ELR (cell line): Measurements from ENCODE around the gene C3orf70.

ENCODE experiments used
- DNase-seq: peaks from one replicate; pipeline ENCODE4 v3.0.0-alpha.2; 2015; ENCODE audit warnings: low read depth

The C3orf70 gene

DNA sequence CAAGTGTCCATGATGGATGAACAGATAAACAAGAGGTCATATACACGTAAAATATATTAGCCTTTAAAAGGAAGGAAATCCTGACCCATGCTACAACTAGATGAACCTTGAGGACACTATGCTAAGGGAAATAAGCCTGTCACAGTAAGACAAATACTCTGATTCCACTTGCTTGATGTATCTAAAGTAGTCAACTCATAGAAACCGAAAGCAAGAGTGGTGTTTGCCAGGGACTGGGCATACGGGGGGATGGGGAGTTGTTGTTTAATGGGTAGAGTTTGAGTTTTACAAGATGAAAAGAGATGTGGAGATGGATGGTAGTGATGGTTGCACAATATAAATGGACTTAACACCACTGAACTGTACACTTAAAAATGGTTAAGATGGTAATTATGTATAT lies 65.4 kb downstream of the C3orf70 start:
- no peak for DNase-seq

DNA sequence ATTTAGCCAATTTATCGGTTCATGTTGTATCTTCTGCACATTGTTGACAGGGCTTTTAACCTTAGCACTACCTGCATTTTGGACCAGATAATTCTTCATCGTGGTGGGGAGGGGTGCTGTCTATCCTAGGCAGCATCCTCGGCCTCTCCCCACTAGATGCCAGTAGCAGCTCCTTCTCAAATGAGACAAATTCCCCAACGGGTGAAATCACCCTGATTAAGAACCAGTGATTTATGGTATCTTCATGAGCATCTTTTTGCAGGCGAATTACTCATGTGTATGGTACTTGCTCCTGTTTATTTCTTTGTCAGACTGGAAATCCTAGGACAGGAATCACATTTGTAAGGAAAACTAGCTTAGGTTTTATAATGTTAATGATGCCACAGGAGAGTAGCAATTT lies 68.0 kb downstream of the C3orf70 start:
- peak; percentile 82 for DNase-seq

DNA sequence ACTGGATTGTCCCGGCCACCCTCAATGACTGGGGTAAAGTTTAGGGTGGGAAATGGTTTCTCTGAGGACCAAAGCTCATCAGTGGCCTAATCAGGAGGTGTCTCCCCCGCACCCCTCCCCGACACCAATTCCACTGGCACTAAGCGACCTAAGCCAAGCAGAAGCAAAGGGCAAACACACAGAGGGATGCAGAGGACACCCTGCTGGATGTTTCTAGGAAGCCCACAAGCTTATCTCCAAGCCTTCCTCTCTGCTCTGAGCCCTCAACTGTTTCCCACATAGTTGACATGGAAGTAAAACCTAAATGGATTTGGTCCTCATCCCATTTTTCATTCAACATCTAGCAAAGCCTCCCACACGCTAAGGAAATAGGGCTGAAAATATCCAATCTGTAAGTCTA lies 68.5 kb downstream of the C3orf70 start:
- no peak for DNase-seq

DNA sequence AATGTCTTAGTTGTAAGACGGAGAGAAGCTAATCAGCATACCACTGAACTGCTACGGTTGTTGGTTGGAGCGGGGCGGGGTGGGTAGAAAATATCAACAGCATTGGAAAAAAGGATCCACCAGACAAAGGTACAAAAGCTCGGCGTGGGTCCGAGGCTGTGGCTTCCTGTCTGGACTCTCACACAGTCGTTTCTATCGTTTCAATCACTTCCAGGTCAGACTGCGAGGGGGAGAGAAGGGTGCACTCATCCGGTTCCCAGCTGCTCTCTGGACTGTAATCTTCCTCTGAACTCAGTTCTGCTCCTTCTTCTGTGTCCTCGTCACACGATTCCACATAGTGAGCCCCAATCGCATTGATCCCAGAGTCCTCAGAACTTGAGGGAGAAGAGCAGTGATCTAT lies 70.0 kb downstream of the C3orf70 start:
- DNase-seq = no peak

DNA sequence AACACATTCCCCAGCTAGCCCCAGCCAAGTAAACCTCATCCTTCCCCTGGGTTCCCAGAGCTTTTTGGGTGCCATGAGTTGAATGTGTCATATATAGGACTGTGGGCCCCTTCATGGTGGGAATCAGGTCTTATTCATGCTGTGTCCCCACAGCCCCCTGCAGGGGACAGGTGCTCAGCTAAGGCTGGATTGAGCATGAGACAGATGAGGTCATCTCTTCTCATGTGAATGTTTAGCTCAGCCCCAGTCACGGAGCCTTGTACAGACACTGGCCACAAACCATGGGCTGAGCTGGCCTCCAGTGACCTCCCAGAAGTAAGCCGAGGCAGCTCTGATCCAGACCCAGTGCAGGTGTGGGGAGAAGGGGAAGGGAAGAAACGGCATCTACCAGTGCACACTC lies 70.7 kb downstream of the C3orf70 start:
- DNase-seq = no peak

DNA sequence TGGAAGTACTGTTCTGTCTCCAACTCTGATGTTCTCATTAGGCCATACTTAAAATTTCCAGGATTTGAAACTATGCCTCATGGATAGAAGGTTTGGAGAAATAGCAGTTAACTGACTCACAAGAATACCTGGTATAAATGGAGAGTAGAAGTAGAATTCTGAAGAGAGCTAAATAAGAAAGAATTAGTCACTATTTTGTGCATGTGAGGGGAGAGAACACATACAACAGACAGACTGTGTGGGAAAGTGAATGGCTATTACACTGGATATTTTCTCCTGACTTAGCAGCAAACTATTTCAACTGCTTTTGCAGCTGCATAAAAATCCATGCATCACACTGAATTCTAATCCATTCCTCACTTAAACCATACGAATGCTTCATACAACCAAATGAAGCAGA lies 71.3 kb downstream of the C3orf70 start:
- no peak for DNase-seq

DNA sequence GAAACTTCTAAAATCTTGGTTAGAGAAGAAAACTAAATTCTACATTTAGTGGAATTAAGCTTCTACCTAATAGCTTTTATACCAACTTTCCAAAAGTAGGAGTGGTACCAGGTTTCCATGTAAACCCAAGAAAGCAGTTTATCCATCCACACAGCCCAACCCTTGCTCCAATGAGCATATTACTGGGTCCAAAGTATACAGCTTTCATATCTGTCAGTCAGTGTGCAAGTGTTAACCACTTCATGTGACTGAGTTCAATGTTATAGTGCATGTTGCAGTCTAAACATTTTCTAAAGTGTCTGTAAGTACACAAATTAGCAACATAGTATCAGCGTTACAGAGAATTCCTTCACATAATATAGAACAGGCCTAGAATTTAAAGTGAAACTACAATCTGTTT lies 73.2 kb downstream of the C3orf70 start:
- no peak for DNase-seq

DNA sequence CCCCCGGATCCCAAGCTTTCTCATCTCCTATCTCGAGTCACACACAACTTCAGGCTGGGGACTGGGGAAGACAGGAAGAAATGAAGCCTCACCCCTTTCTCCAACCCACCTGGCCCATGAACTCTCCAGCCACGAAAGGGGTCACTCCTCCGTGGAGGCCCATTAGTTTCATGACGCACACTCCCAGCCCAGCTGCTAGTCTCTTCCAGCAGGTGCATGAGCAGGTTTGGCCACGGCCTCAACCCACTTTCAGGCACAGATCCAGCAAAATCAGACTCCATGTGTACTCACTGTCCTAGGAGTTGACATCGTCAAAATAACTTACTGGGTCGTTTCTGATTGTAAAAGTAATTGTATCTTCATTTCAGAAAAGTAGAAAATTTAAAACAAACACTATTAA lies 76.6 kb downstream of the C3orf70 start:
- no peak for DNase-seq

DNA sequence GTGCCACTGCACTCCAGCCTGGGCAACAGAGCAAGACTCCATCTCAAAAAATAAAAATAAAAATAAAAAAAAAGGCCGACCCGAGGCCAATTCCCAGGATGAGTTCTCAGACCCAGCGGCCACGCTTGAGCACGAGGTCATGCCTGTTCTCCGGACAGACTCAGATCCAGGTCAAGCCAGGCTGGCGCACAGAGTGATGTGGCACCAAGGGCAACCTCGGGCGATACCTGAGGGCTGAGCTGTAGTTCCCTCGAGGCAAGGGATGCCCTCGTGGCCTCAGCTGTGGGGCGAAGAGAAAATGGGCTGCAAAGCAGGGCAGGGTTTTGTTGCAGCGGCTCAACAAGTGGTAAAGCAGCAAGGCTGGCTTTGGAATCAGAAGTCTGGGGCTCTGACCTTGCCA lies 77.3 kb downstream of the C3orf70 start:
- DNase-seq = no peak

DNA sequence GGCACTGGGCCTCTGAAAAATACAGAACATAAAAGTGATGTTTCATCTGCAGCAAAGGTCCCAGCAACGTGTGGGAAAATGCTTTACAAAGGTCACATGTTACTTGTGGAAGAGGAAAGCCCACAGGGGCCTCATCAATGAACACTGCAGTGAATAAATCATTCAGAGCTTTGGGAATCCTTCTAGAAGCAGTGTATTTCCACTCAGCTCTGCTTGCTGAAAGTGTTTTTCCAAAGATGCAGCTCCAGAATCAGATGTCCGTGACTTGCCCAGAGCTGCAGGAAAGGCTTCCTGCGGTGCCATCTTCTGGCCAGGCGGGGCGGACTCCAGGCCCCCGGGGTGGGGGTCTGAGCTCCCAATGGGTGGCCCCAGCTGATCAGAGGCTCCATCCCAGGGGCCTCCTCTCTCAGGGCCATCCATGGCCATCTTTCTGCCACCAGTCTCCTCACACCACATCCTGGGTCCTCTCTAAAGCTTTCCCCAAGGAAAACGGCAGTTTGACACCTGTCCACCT lies 81.5 kb downstream of the C3orf70 start:
- DNase-seq = no peak

DNA sequence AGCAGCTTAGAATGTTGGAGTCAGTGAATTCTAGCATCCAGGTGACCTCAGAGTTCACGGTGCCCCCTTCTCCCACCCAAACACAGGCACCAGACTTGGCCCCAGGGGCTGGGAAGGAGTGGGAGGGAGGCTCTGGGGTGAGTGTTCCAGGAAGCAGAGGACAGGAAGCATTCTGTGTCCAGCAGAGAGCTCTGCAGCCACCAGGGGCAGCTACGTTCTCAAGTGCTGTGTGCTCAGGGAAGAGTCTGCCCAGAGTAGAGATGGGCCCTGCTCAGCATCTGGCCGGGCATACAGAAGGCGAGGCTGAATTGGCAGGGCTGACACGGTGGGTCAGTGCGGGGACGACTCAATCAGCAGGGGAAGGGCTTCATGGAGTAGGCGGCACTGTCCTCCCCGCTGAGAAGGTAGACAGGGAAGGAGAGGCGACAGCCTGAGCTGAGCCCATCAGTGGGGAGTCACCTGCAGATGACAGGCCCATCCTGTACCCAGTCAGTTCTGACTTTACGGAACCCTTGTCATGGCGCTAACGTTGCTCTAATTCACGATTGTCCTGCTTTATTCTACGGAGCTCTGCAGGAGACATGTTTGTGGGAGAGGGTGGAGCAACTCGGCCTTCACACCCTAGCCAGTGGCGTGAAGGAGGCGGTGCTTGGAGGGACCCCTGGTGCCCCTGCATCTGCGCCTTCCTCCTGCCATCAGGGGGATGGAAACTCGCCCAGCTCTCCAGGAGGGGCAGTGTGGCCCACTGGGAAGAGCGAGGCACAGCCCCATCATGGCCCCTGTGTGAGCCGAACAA lies 82.2 kb downstream of the C3orf70 start:
- DNase-seq = peak; percentile 55

DNA sequence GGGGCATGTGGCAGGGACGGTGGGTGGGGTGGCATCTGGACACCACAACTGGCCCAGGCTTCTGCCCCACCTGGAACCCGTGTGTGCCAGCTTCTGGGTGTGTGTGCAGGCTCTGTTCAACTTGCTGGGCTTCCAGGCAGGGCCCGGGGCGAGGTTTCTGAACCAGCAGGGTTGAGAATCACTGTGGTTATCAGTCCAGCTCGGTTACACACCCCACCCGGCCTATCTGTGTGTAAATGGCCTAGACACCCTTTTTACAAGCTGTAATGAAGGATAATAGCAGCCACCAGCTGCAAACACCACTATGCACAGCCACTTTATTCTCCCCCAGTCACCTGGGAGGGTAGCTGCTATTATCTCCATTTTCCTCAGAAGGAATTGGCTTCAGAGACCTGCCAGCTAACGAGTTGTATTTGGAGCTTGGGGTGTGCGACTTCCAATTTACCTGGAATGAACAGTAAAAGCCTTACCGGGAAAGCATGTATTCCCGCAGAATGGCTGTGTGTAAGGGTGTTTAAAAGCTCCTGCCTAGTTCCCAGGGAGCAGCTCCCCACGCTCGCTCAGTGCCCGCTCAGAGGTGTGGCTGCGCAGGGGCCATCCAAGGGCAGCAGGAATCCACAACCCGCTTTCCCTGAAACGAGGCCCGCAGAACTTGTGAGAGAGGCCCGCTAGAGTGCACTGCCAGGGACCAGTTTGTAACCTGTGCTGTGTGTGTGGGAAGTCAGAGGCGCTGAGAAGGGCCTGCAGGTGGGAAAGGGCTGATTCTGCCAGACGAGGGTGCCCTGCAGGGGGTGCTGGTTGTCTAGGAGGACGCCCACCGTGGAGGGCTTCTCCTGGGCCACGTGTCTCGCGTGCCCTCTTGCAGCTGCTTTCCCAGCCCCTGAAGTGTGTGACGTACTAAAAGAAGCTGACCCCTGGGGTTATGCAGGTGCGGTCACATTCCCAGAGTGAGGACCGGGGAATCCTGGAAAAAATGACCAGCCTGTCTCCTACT lies 83.5 kb downstream of the C3orf70 start:
- no peak for DNase-seq

DNA sequence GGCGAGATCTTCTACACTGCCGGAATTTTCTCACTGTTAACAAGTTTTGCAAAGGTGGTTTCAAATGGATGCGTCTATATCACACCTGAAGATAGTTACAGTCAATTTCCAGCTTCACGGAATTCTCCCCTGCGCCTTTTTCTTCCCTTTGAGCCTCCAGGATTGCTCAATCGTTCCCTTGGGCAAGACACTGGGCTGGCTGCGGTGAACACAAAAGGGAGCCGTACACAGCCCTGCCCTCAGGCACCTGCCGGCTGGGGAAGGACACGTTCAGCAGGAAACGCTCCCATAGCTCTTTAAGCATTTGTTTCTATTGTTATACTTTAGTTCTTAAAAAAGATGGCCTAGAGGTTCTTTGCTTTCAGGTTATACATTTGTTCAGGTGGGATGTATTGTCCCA lies 85.7 kb downstream of the C3orf70 start:
- DNase-seq = no peak

DNA sequence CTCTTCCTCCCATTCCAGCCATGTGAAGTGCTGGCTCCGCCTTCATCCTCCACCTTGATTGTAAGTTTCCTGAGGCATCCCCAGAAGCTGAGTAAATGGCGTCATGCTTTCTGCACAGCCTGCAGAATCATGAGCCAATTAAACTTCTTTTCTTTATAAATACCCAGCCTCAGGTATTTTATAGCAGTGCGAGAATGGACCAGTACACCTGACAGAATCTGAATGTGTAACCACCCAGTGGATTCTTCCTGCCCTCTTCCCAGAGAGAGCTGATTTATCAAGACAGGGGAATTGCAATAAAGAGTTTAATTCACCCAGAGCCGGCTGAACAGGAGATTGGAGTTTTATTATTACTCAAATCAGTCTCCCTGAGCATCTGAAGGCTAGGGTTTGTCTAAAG lies 86.6 kb downstream of the C3orf70 start:
- DNase-seq = no peak

DNA sequence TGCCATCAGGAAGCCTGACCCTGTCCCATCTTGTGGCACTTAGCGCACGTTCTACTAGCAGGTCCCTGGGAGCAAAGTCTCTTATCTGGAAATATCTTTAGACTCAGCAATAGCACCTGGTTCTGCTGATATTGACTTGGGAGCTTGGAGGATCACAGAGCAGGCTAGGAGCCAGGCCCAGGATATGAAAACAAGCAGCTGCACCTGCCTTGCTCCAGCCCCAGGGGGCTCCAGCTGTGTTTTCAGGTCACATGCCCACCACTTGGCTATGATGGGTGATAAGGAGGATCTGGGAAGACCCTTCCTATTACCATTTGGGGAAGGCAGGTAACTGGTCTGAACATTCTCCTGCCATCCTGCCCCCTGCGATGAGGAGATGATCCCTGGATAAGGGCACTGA lies 87.8 kb downstream of the C3orf70 start:
- no peak for DNase-seq

DNA sequence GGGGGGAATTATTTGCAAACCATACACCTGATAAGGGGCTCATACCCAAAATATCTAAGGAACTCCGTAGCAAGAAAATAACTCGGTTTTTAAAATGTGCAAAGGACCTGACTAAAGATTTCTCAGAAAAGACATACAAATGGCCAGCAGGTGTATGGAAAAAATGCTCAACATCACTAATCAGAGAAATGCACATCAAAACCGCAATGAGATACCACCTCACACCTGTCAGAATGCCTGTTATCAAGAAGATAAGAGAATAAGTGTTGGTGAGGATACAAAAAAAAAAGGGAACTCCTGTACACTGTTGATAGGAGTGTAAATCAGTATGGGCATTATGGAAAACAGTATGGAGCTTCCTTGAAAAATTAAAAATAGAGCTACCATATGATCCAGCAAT lies 89.4 kb downstream of the C3orf70 start:
- DNase-seq = no peak

DNA sequence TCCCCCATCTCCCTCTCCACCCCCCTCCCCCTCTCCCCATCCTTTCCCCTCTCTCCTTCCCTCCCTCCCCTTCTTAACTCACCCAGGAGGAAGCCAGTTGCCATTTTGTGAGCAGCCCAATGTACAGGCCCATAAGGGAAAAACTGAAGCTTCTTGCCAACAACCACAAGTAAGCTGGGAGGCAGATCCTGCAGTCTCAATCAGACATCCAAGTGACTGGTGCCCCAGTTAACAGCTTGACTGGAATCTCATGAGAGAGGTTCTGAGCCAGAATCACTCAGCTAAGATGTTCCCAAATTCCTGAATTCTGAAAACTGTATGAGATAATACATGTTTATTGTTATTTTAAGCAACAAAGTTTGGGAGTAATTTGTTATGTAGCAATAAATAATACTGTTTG lies 90.7 kb downstream of the C3orf70 start:
- no peak for DNase-seq

DNA sequence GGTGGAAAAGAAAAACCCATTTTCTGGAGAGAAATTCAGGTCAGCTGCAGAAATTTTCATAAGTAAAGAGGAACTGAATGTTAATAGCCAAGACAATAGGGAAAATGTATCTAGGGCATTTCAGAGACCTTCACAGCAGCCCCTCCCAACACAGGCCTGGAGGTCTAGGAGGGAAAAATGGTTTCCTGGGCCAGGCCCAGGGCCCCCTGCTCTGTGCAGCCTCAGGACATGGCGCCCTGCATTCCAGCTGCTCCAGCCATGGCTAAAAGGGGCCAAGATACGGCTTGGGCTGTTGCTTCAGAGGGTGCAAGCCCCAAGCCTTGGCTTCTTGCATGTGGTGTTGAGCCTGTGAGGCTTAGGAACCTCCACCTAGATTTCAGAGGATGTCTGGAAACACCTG lies 92.2 kb downstream of the C3orf70 start:
- DNase-seq = no peak

DNA sequence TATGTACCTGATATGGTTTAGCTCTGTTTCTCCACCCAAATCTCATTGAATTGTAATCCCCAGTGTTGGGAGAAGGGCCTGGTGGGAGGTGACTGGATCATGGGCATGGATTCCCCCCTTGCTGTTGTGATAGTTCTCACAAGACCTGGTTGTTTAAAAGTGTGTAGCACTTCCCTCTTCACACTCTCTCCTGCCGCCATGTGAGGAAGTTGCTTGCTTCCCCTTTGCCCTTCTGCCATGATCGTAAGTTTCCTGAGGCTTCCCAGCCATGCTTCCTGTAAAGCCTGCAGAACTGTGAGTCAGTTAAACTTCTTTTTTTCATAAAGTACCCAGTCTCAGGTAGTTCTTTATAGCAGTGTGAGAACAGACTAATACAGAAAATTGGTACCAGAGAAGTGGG lies 93.1 kb downstream of the C3orf70 start:
- no peak for DNase-seq

DNA sequence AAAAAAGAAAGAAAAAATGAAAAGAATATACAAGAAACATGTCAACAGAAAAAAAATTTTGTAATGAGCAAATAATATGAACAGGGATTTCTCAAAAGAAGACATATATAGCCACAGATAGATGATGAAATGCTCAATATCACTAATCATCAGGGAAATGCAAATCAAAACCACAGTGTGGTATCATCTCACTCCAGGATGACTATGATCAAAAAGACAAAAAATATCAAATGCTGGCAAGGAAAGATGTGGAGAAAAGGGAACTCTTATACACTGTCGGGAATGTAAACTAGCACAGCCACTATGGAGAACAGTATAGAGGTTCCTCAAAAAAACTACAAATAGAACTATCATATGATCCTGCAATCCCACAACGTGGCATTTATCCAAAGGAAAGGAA lies 94.1 kb downstream of the C3orf70 start:
- no peak for DNase-seq

DNA sequence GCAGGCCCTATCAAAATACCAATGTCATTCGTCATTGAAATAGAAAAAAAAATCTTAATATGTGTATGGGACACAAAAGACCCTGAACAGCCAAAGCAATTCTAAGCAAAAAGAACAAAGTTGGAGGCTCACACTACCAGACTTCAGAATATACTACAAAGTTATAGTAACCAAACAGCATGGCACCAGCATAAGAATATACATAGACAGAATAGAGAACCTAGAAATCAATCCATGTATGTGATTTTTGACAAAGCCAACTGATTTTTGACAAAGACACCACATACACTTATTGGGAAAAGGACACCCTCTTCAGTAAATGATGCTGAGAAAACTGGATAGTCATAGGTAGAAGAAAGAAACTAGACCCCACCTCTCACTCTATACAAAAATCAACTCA lies 95.0 kb downstream of the C3orf70 start:
- DNase-seq = no peak

DNA sequence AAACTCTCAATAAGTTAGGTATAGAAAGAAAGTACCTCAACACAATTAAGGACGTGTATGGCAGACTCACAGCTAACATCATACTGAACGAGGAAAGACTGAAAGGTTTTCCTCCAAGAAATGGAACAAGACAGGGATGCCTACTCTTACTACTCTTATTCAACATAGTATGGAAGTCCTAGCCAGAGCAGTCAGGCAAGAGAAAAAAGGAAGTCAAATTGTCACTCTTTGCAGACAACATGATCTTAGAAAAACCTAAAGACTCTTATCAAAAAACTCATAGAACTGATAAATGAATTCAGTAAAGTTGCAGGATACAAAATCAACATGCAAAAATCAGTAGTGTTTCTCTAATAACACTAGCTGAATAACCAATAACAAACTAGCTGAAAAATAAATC lies 96.0 kb downstream of the C3orf70 start:
- no peak for DNase-seq

DNA sequence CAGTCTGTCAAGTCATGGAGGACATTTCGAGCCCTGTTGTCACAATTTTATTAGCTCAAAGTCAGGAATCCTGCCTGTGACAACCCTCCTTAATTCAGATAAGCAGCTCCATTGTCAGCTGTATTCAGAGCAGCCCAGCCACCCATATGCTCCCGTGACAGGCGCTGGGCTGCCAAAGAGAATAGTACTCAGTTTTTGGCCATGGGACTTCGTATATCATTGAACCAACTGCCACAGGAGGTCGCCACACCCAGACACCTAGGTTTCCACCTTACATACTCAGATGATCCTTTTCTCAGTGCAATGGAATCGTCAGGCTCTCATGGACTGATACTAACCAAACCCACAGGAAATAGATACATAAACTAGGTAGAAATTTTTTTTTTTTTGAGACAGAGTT lies 100.2 kb downstream of the C3orf70 start:
- no peak for DNase-seq
